Lower lobe of right lung (tissue), 2 donors: ENCODE results near the gene LMOD2. TPM values are rescaled to one million over a fixed set of nuclear protein-coding genes. Genes with fewer than 3 reads are reported as not detected.

Experiments
- ATAC-seq, 2 donors: fragments of 200-7000 bp; cut with Tn5 transposase; one replicate each; pipeline ENCODE4 v1.9.1; 2020 to 2022; ENCODE audit warnings: mild to moderate bottlenecking in 2 of 2, moderate library complexity in 2 of 2
- DNase-seq: peaks from one replicate; pipeline ENCODE4 v3.0.0-alpha.2; 2020
- H3K27ac ChIP-seq: fragments of 200-600 bp; one replicate; pipeline ENCODE4 v1.8.0; 2022
- H3K27me3 ChIP-seq: fragments of 200-600 bp; one replicate; pipeline ENCODE4 v1.8.0; 2022; ENCODE audit warnings: low read depth
- H3K36me3 ChIP-seq: fragments of 200-600 bp; one replicate; pipeline ENCODE4 v1.8.0; 2022; ENCODE audit warnings: mild to moderate bottlenecking
- H3K4me1 ChIP-seq: fragments of 200-600 bp; one replicate; pipeline ENCODE4 v1.8.0; 2022
- H3K4me3 ChIP-seq: fragments of 200-600 bp; one replicate; pipeline ENCODE4 v1.8.0; 2022; ENCODE audit warnings: mild to moderate bottlenecking
- H3K9me3 ChIP-seq: fragments of 200-600 bp; one replicate; pipeline ENCODE4 v1.8.0; 2022
- intact Hi-C: fragments of 100-400 bp; cut with DNase I; formaldehyde crosslinking; loops from one replicate; pipeline ENCODE4 v1.11.0; 2022
- total RNA-seq: library from RNA; stranded (reverse); fragmentation: NEBNext Ultra II Directional; extraction: Animal tissue kit (Norgen Biotek cat#: 25700); gene quantifications from one replicate; pipeline ENCODE4 v1.2.1, GENCODE V29; 2021
- TF ChIP-seq, protein P1 (sequence below): fragments of 200-600 bp; IDR thresholded peaks from one replicate; pipeline ENCODE4 v1.8.0; 2022; ENCODE audit warnings: antibody characterized with exemption, mild to moderate bottlenecking
- donor health status: DM: no; HTN: yes; CAD: no; lungs with severe emphysema.

Gene LMOD2
- total RNA-seq, 1 donor from 2014 or later = not detected

DNA sequence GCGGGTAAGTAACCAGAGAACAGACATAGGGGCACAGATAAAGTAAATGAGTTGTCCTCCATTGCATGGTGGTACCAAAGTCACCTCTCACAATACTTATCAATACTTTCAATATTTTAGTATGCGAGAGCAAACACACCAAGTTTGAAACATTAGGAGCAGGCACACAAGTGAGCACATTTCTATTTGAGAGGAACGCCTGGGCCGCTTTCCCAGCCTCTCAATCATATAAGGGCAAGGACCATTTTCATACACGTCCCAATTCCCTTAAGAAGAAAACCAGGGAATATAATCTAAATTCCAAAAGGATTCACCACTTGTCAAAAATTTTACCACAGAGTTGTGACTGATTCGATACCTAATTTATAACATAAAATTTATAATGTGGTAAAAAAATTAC, 7.5 kb downstream of the LMOD2 start:
- Histone ChIP-seq H3K36me3 (no peaks in the 10 kb centered on the region), H3K27ac (no peak overlapping the region), H3K27me3 (no peaks in the 10 kb centered on the region), H3K4me1 (no peaks in the 10 kb centered on the region), H3K9me3 (no peaks in the 10 kb centered on the region), H3K4me3 (no peak overlapping the region)
- DNase-seq (no peak), ATAC-seq (no peak)
- intact Hi-C loops = no loop called here
- TF ChIP-seq, protein P1, sequence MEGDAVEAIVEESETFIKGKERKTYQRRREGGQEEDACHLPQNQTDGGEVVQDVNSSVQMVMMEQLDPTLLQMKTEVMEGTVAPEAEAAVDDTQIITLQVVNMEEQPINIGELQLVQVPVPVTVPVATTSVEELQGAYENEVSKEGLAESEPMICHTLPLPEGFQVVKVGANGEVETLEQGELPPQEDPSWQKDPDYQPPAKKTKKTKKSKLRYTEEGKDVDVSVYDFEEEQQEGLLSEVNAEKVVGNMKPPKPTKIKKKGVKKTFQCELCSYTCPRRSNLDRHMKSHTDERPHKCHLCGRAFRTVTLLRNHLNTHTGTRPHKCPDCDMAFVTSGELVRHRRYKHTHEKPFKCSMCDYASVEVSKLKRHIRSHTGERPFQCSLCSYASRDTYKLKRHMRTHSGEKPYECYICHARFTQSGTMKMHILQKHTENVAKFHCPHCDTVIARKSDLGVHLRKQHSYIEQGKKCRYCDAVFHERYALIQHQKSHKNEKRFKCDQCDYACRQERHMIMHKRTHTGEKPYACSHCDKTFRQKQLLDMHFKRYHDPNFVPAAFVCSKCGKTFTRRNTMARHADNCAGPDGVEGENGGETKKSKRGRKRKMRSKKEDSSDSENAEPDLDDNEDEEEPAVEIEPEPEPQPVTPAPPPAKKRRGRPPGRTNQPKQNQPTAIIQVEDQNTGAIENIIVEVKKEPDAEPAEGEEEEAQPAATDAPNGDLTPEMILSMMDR = no peak

DNA sequence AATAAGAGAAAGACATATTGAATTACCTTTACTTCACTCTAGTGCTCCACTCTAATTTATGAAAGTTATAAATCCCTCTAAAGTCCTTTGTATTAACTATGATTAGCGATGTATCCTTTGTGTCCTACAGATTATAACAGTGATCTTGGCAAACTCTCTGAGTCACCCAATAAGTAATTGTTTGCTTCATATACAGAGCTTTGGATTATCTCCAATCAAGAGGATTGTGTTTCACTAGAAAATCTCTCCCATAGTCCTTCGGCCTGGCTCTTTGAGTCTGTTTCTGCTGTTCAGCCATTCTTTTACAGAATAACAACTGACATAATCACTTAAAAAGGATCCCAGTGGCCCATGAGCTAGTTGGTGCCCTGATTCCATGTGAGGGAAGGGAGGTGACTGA, 9.5 kb downstream of the LMOD2 start:
- no peak for ATAC-seq
- Histone ChIP-seq H3K4me3 (no peak overlapping the region), H3K27ac (no peak overlapping the region), H3K27me3 (no peaks in the 10 kb centered on the region), H3K36me3 (no peaks in the 10 kb centered on the region), H3K4me1 (no peaks in the 10 kb centered on the region), H3K9me3 (no peaks in the 10 kb centered on the region)
- intact Hi-C loops = no loop called here
- DNase-seq = no peak
- TF ChIP-seq, protein P1 = no peak

DNA sequence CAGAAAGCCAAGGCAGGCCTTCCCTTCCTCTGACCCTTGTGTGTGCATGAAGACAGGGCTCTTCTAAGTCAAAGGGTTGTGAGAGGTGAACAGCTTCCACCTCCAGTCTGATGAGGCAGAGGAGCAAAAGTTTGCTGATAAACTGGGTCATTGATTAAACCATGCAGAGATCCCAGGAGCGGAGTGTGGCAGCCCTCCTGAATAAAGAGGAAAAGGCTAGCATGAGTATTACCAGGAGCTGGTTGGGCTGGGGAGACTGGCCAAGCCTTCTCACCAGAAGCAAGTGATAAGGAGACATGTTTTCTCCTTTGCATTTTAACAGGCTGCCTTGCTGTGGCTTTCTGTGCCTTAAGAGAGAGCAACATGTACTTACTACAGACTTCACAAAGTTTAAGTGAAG, 10.2 kb downstream of the LMOD2 start:
- intact Hi-C loops = no loop called here
- Histone ChIP-seq H3K9me3 (no peaks in the 10 kb centered on the region), H3K36me3 (no peaks in the 10 kb centered on the region), H3K4me3 (no peak overlapping the region), H3K27me3 (no peaks in the 10 kb centered on the region), H3K27ac (no peak overlapping the region), H3K4me1 (no peaks in the 10 kb centered on the region)
- TF ChIP-seq, protein P1 = no peak
- DNase-seq (no peak), ATAC-seq (no peak)

DNA sequence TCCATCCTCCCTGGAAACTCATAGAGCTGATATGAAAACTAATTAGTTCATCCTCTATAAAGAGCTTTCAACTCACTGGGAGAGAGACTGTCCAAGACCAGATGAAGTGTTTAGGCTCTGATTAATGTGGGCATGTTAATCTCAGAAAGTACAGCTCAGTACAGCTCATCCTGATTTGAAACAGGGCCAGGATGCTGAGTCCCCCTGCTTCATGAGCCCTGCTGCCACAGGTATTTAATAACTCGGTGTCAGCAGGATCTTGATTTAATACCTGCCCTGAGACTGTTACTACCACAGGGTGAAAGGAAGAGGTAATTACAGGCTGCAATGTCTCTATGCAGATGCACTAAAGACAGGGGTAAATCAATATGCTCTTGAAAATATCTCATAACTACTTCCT, 10.8 kb downstream of the LMOD2 start:
- Histone ChIP-seq H3K27ac (no peak overlapping the region), H3K27me3 (no peaks in the 10 kb centered on the region), H3K36me3 (no peaks in the 10 kb centered on the region), H3K4me1 (no peaks in the 10 kb centered on the region), H3K9me3 (no peaks in the 10 kb centered on the region), H3K4me3 (no peak overlapping the region)
- TF ChIP-seq, protein P1 = no peak
- DNase-seq (no peak), ATAC-seq (no peak)
- intact Hi-C loops = no loop called here

DNA sequence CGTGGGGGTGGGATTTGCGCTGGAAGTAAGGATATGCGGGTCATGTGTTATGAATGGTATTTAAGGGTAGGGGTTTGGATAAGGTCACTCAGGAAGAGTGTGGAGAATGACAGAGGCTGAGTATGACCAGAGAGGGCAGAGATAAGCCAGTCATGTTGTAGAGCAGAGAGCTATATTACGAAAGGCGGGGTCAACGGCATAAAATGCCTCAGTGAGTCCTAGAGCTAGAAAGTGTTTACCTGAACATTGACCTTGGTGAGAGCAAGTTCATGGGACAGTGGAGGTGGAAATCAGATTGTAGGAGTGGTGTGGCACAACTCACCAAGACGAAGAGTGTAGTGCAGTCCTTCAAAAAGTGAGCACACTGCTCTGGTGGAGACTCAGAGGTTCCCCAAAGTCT, 13.8 kb downstream of the LMOD2 start:
- DNase-seq (no peak), ATAC-seq (no peak)
- H3K36me3 ChIP-seq = no peaks in the 10 kb centered on the region
- H3K4me3 ChIP-seq = no peak overlapping the region
- intact Hi-C loops = no loop called here
- no peak overlapping the region for H3K27ac ChIP-seq
- TF ChIP-seq, protein P1 = no peak
- H3K4me1 ChIP-seq = peaks cover 6% of the 10 kb centered on the region
- H3K27me3 ChIP-seq = no peaks in the 10 kb centered on the region
- no peaks in the 10 kb centered on the region for H3K9me3 ChIP-seq

DNA sequence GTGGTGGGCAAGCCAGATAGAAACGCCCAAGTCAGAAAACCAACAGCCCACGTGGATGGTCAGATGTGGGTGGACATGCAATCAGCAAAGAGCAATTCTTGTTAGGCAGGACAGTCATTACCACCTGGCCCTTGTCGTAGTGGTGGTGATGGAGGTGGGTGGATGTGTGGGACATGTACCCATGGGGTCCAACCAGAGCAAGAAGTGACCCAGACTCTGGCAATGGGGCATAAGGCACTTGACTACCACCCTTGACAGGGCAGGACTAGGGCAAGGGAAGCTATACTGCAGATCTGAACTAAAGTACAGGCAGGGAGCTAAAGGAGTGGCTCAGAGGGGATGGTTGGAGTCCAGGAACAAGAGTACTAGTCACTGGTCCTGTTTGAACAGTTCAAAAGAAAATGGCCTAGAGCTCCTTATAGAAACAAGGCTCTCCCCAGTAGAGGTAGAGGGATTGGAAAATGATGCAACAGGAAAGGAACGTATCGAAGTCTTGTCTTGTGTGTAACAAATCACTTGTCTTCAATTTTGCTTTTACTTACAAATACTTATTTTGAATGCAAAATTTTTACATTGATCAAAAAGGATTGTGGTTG, 17.6 kb downstream of the LMOD2 start:
- no peak overlapping the region for H3K4me3 ChIP-seq
- intact Hi-C loops = no loop called here
- H3K9me3 ChIP-seq = no peaks in the 10 kb centered on the region
- H3K36me3 ChIP-seq = no peaks in the 10 kb centered on the region
- no peak for ATAC-seq
- H3K27me3 ChIP-seq = no peaks in the 10 kb centered on the region
- no peak overlapping the region for H3K27ac ChIP-seq
- peaks cover 10% of the 10 kb centered on the region for H3K4me1 ChIP-seq
- TF ChIP-seq, protein P1 = no peak
- DNase-seq = no peak
